ENCODE results near the gene ADAMTS9. TPM values are rescaled to one million over a fixed set of nuclear protein-coding genes. Genes with fewer than 3 reads are reported as not detected.

The ADAMTS9 gene
- total RNA-seq, 1 donor from 2014 or later = not detected

DNA sequence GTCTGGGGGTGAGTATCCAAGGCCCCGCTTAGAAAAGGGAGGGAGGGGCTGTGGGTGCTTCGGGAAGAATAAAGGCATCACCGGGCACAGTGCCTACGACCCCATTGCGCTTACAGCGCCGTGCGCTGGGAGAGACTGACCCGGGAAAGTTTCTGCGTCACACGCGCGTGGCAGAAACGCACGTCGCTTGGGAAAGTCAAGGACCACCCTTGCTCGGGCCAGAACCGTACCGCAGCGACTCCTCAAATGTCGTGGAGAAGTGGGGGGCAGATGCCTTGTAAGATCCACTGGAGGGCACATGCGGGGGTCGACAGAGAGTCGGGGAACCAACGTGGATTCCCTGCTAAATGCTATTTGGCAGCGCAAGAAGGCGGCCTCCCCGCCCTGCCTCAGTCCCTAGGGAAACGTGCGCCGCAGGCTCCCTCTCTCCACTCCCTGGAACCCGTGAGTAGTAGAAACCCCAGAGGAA lies 2.4 kb downstream of the ADAMTS9 start:
- TF ChIP-seq, protein P1, sequence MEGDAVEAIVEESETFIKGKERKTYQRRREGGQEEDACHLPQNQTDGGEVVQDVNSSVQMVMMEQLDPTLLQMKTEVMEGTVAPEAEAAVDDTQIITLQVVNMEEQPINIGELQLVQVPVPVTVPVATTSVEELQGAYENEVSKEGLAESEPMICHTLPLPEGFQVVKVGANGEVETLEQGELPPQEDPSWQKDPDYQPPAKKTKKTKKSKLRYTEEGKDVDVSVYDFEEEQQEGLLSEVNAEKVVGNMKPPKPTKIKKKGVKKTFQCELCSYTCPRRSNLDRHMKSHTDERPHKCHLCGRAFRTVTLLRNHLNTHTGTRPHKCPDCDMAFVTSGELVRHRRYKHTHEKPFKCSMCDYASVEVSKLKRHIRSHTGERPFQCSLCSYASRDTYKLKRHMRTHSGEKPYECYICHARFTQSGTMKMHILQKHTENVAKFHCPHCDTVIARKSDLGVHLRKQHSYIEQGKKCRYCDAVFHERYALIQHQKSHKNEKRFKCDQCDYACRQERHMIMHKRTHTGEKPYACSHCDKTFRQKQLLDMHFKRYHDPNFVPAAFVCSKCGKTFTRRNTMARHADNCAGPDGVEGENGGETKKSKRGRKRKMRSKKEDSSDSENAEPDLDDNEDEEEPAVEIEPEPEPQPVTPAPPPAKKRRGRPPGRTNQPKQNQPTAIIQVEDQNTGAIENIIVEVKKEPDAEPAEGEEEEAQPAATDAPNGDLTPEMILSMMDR (IDR thresholded peaks at IDR 0.05) = no peak
- ATAC-seq (ENCODE audit: low read depth) = no peak
- intact Hi-C loops (cut with micrococcal nuclease) = no loop called here
- DNase-seq = no peak
- H3K4me1 Mint-ChIP-seq = peaks cover 5% of the 10 kb centered on the region
- no peak overlapping the region for H3K4me3 Mint-ChIP-seq
- H3K27me3 Mint-ChIP-seq = peaks cover 33% of the 10 kb centered on the region
- POLR2A ChIA-PET = no interaction called here
- H3K9me3 Mint-ChIP-seq = no peaks in the 10 kb centered on the region
- CTCF ChIA-PET = no interaction called here
- no peak overlapping the region for H3K27ac Mint-ChIP-seq
- no peaks in the 10 kb centered on the region for H3K36me3 Mint-ChIP-seq (ENCODE audit: low read depth)

- CTCF ChIA-PET = no interaction called here
- Mint-ChIP-seq H3K4me1 (peaks cover 5% of the 10 kb centered on the region), H3K36me3 (ENCODE audit: low read depth) (no peaks in the 10 kb centered on the region), H3K4me3 (no peak overlapping the region), H3K27ac (no peak overlapping the region), H3K9me3 (no peaks in the 10 kb centered on the region), H3K27me3 (peaks cover 33% of the 10 kb centered on the region)
- TF ChIP-seq, protein P1 (IDR thresholded peaks at IDR 0.05) = no peak
- POLR2A ChIA-PET = no interaction called here
- intact Hi-C loops (cut with micrococcal nuclease) = no loop called here
- ATAC-seq (ENCODE audit: low read depth) = no peak
- no peak for DNase-seq
Measured at GRCh38 chr3:64684715-64685261, 3.0 kb downstream of the ADAMTS9 start.

GRCh38 chr3:64681827-64682226 lies 6.0 kb downstream of the ADAMTS9 start:
- intact Hi-C loops (cut with micrococcal nuclease) = no loop called here
- CTCF ChIA-PET = no interaction called here
- H3K4me3 Mint-ChIP-seq = no peak overlapping the region
- no peaks in the 10 kb centered on the region for H3K9me3 Mint-ChIP-seq
- DNase-seq = no peak
- ATAC-seq (ENCODE audit: low read depth) = no peak
- H3K36me3 Mint-ChIP-seq (ENCODE audit: low read depth) = no peaks in the 10 kb centered on the region
- TF ChIP-seq, protein P1 (IDR thresholded peaks at IDR 0.05) = no peak
- POLR2A ChIA-PET = no interaction called here
- H3K4me1 Mint-ChIP-seq = peaks cover 3% of the 10 kb centered on the region
- H3K27me3 Mint-ChIP-seq = peaks cover 21% of the 10 kb centered on the region
- no peak overlapping the region for H3K27ac Mint-ChIP-seq

DNA sequence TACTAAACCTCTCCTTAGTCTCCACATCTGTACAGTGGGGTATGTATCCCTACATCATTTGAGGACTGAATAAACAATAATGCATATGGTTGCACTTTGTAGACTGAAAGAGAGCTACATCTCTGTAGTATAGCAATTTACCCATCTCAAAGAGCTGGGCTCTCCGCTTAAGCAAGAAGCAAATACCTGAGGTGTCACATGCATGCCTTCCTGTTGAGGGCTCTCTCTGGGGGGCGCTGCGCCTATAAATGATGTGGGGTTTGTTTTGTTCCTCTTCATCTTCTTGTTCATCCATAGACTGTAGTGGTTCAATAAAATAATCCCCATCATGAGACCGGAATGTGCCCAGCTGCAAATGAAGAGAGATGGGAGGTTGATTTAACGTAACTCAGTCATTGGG lies 6.8 kb downstream of the ADAMTS9 start:
- ChIA-PET POLR2A (no interaction called here), CTCF (no interaction called here)
- intact Hi-C loops (cut with micrococcal nuclease) = no loop called here
- no peak for ATAC-seq (ENCODE audit: low read depth)
- H3K9me3 Mint-ChIP-seq = no peaks in the 10 kb centered on the region
- H3K27ac Mint-ChIP-seq = no peak overlapping the region
- no peaks in the 10 kb centered on the region for H3K4me1 Mint-ChIP-seq
- no peaks in the 10 kb centered on the region for H3K36me3 Mint-ChIP-seq (ENCODE audit: low read depth)
- H3K4me3 Mint-ChIP-seq = no peak overlapping the region
- peaks cover 15% of the 10 kb centered on the region for H3K27me3 Mint-ChIP-seq
- TF ChIP-seq, protein P1 (IDR thresholded peaks at IDR 0.05) = no peak
- DNase-seq = no peak

DNA sequence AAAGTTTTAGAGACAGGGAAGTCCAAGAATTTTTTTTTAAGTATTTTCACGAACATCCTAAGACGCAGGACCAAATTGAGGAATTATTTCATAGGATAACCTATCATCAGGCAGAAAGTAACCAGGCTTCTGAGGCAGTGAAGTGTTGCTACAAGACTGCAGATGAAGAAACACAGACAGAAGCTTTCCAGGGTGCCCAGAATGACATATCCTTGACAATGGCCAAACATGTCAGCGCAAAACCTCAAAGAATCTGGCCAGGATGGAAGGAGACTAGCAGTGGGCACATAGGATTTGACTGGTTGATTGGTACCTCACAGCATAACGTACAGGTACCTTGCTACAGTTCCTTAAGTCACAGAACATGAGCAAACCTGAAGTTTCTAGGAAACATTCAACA lies 7.5 kb downstream of the ADAMTS9 start:
- no peak for ATAC-seq (ENCODE audit: low read depth)
- H3K4me1 Mint-ChIP-seq = no peaks in the 10 kb centered on the region
- intact Hi-C loops (cut with micrococcal nuclease) = no loop called here
- POLR2A ChIA-PET = no interaction called here
- H3K27me3 Mint-ChIP-seq = peaks cover 12% of the 10 kb centered on the region
- no peak overlapping the region for H3K4me3 Mint-ChIP-seq
- no peak overlapping the region for H3K27ac Mint-ChIP-seq
- H3K36me3 Mint-ChIP-seq (ENCODE audit: low read depth) = no peaks in the 10 kb centered on the region
- H3K9me3 Mint-ChIP-seq = no peaks in the 10 kb centered on the region
- CTCF ChIA-PET = no interaction called here
- TF ChIP-seq, protein P1 (IDR thresholded peaks at IDR 0.05) = no peak
- DNase-seq = no peak
